Panc1 (cell line): ENCODE data around the gene CSF3R. TPM values are rescaled to one million over a fixed set of nuclear protein-coding genes. Genes with fewer than 3 reads are reported as not detected.

Experiments used
- ATAC-seq: fragments of 200-7000 bp; cut with Tn5 transposase; 2 replicates; pipeline ENCODE4 v1.9.1; 2020; ENCODE audit warnings: mild to moderate bottlenecking, moderate library complexity
- BruUV-seq: library from RNA; stranded (reverse); fragments of 400-500 nt; replicated peaks from 2 replicates; lab custom pipeline; 2021; lab: Mats Ljungman, UMichigan
- CTCF ChIA-PET: fragments of 300-600 bp; sonication (Branson Sonifier 250); formaldehyde crosslinking; loops from one replicate; lab custom pipeline; 2022; ENCODE audit warnings: antibody characterized with exemption; lab: Charles Lee
- POLR2A ChIA-PET: fragments of 300-600 bp; sonication (Branson Sonifier 250); formaldehyde crosslinking; loops from one replicate; lab custom pipeline; 2022; ENCODE audit warnings: antibody characterized with exemption; lab: Charles Lee
- DNase-seq: peaks from one replicate; pipeline ENCODE4 v3.0.0-alpha.2; 2010; ENCODE audit warnings: low read depth, low spot score
- H3K27ac ChIP-seq: 2 replicates; pipeline ENCODE4 v1.5.1; 2011; ENCODE audit warnings: mild to moderate bottlenecking, low read length, inconsistent platforms
- H3K27me3 ChIP-seq: fragments of 200-500 bp; sonication (Bioruptor generic); 2 replicates; pipeline ENCODE4 v1.6.0; 2014; ENCODE audit warnings: low read length, inconsistent platforms; ENCODE audit not compliant: control insufficient read depth, insufficient read depth
- H3K36me3 ChIP-seq: fragments of 200-500 bp; sonication (Bioruptor generic); 2 replicates; pipeline ENCODE4 v1.5.1; 2014; ENCODE audit warnings: inconsistent platforms, mild to moderate bottlenecking, low read length, moderate library complexity; ENCODE audit not compliant: control insufficient read depth, insufficient read depth
- H3K4me1 ChIP-seq: 2 replicates; pipeline ENCODE4 v1.5.1; 2011; ENCODE audit warnings: inconsistent platforms, mild to moderate bottlenecking, low read length, moderate library complexity; ENCODE audit not compliant: control insufficient read depth, insufficient read depth
- H3K4me3 ChIP-seq, 2 experiments: 2 replicates each; pipeline ENCODE4 v1.5.1; 2011 to 2012; ENCODE audit warnings: low read depth in 2 of 2, low read length in 2 of 2, mild to moderate bottlenecking in 2 of 2, inconsistent platforms in 1 of 2, moderate library complexity in 1 of 2
- H3K9me3 ChIP-seq: fragments of 200-500 bp; sonication (Bioruptor generic); 2 replicates; pipeline ENCODE4 v1.5.1; 2014; ENCODE audit warnings: low read depth, mild to moderate bottlenecking, inconsistent platforms, low read length, moderate library complexity; ENCODE audit not compliant: control insufficient read depth, insufficient read depth
- POLR2AphosphoS5 ChIP-seq: IDR thresholded peaks from 2 replicates; pipeline ENCODE4 v1.6.1; 2012; ENCODE audit warnings: mild to moderate bottlenecking, low read depth, low read length, moderate library complexity
- SIN3A ChIP-seq: IDR thresholded peaks from 2 replicates; pipeline ENCODE4 v1.6.1; 2012; ENCODE audit warnings: low read depth, mild to moderate bottlenecking, low read length, moderate library complexity, borderline replicate concordance; ENCODE audit not compliant: insufficient read depth
- TCF7L2 ChIP-seq: IDR thresholded peaks from 2 replicates; pipeline ENCODE4 v1.6.1; 2011; ENCODE audit warnings: mild to moderate bottlenecking, low read depth, low read length, inconsistent platforms
- in situ Hi-C: cut with HindIII; loops from 2 replicates; pipeline ENCODE4 v1.10.0; 2016; ENCODE audit warnings: low sequenced_read_pairs, low pct_unique_long_range_greater_than_20kb
- intact Hi-C: fragments of 100-400 bp; cut with micrococcal nuclease; formaldehyde crosslinking; loops from one replicate; pipeline ENCODE4 v1.10.0; 2022; ENCODE audit not compliant: unreplicated experiment
- total RNA-seq: library from RNA; stranded (reverse); gene quantifications from one replicate; pipeline ENCODE4 v1.2.1, GENCODE V29; 2021; ENCODE audit not compliant: unreplicated experiment
- TF ChIP-seq, protein P1 (sequence below), 2 experiments: IDR thresholded peaks; 2 replicates each; pipeline ENCODE4 v1.6.1; 2011 to 2012; ENCODE audit warnings: low read depth in 2 of 2, control low read depth in 1 of 2, low read length in 1 of 2, mild to moderate bottlenecking in 1 of 2, moderate library complexity in 1 of 2; ENCODE audit not compliant: insufficient read depth in 1 of 2
- TF ChIP-seq, protein P2 (sequence below): fragments of 450-650 bp; IDR thresholded peaks from 2 replicates; pipeline ENCODE4 v1.5.1; 2017; ENCODE audit warnings: mild to moderate bottlenecking

The CSF3R gene
- total RNA-seq, 1 experiment from 2014 or later = 0.31 TPM

DNA sequence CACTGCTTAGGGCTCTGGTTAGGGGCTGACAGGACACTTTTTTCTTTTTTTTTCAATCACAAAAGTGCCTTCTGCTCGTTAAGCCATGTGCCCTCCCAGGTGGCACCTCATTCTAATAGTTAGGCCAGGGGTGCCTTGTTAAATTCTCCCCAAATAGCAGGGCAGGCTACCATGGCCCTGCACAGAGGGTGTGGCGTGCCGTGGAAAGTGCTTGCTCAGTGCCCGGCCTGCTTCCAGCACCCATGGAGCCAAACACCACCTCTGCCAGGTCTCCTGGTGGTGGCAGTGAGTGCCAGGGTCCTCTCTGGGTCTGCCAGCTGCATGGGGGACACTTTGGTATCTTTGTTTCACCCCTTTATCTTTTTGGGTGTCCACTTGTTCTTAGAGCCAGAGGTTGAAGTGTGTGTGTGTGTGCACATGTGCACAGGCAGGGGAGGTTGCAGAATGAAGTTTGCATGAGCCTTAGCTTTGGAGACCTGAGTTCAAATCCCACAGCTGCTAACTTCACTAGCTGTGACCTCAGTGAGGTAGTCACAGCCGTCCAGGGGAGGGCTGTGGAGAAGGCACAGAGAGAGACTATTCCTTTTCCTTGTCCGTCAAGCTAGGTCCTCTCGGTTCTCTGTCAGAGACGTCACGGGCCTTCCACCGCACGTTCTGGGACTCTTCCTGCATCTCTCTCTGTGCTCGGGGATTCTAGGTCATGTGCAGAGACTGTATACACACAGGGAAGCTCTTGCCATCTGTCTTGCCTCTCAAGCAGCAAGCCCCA lies 39.9 kb upstream of the CSF3R start:
- TF ChIP-seq POLR2AphosphoS5 (no peak), TCF7L2 (no peak), SIN3A (no peak)
- TF ChIP-seq, protein P1, sequence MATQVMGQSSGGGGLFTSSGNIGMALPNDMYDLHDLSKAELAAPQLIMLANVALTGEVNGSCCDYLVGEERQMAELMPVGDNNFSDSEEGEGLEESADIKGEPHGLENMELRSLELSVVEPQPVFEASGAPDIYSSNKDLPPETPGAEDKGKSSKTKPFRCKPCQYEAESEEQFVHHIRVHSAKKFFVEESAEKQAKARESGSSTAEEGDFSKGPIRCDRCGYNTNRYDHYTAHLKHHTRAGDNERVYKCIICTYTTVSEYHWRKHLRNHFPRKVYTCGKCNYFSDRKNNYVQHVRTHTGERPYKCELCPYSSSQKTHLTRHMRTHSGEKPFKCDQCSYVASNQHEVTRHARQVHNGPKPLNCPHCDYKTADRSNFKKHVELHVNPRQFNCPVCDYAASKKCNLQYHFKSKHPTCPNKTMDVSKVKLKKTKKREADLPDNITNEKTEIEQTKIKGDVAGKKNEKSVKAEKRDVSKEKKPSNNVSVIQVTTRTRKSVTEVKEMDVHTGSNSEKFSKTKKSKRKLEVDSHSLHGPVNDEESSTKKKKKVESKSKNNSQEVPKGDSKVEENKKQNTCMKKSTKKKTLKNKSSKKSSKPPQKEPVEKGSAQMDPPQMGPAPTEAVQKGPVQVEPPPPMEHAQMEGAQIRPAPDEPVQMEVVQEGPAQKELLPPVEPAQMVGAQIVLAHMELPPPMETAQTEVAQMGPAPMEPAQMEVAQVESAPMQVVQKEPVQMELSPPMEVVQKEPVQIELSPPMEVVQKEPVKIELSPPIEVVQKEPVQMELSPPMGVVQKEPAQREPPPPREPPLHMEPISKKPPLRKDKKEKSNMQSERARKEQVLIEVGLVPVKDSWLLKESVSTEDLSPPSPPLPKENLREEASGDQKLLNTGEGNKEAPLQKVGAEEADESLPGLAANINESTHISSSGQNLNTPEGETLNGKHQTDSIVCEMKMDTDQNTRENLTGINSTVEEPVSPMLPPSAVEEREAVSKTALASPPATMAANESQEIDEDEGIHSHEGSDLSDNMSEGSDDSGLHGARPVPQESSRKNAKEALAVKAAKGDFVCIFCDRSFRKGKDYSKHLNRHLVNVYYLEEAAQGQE (IDR thresholded peaks at IDR 0.05; ENCODE audit: insufficient read depth in 1 of 2, low read depth in 2 of 2, low read length in 1 of 2) = no peak
- TF ChIP-seq, protein P2, sequence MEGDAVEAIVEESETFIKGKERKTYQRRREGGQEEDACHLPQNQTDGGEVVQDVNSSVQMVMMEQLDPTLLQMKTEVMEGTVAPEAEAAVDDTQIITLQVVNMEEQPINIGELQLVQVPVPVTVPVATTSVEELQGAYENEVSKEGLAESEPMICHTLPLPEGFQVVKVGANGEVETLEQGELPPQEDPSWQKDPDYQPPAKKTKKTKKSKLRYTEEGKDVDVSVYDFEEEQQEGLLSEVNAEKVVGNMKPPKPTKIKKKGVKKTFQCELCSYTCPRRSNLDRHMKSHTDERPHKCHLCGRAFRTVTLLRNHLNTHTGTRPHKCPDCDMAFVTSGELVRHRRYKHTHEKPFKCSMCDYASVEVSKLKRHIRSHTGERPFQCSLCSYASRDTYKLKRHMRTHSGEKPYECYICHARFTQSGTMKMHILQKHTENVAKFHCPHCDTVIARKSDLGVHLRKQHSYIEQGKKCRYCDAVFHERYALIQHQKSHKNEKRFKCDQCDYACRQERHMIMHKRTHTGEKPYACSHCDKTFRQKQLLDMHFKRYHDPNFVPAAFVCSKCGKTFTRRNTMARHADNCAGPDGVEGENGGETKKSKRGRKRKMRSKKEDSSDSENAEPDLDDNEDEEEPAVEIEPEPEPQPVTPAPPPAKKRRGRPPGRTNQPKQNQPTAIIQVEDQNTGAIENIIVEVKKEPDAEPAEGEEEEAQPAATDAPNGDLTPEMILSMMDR = no peak
- POLR2A ChIA-PET = no interaction called here
- no TSS peak for BruUV-seq
- intact Hi-C loops = no loop called here
- Histone ChIP-seq H3K36me3 (no peaks in the 10 kb centered on the region), H3K4me1 (no peaks in the 10 kb centered on the region), H3K9me3 (no peaks in the 10 kb centered on the region), H3K4me3 (no peak overlapping the region), H3K27me3 (no peaks in the 10 kb centered on the region), H3K27ac (no peak overlapping the region)
- no peak for DNase-seq
- in situ Hi-C loops = no loop called here
- ATAC-seq = no peak
- CTCF ChIA-PET = interaction anchor here (0.5 kb wide), 1 partner anchor 20 kb away, joined by 3 read pairs; no protein-coding TSS in a partner anchor

DNA sequence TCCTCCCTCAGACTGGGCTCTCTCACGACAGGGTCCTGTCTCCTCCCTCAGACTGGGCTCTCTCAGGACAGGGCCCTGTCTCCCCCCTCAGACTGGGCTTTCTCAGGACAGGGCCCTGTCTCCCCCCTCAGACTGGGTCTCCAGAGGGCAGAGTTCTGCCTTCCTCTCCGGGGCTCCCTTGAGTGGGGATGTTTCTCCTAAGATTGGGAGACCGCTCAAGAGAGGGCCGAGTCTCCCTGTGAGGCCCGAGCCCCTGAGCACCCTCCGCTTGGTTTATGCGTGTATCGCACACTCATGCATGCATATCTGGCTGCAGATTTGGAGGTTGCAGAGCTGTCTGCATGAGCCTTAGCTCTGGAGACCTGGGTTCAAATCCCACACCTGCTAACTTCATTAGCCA lies 39.3 kb upstream of the CSF3R start:
- intact Hi-C loops (no loop called here), in situ Hi-C loops (no loop called here)
- DNase-seq = no peak
- BruUV-seq = no TSS peak
- Histone ChIP-seq H3K4me1 (no peaks in the 10 kb centered on the region), H3K36me3 (no peaks in the 10 kb centered on the region), H3K4me3 (no peak overlapping the region), H3K9me3 (no peaks in the 10 kb centered on the region), H3K27me3 (no peaks in the 10 kb centered on the region), H3K27ac (no peak overlapping the region)
- ATAC-seq = no peak
- ChIA-PET CTCF (no interaction called here), POLR2A (no interaction called here)
- no peak for TF ChIP-seq TCF7L2
- TF ChIP-seq POLR2AphosphoS5 = no peak
- TF ChIP-seq, protein P1 (IDR thresholded peaks at IDR 0.05; ENCODE audit: insufficient read depth in 1 of 2, low read depth in 2 of 2, low read length in 1 of 2) = no peak
- TF ChIP-seq SIN3A = no peak
- TF ChIP-seq, protein P2 = no peak
